HG02970 (cell line): ENCODE results near the gene RSPO4.
"Not testable (repeated sequence)": the region's sequence is repeated elsewhere in the genome, so short reads cannot be mapped to it uniquely, and the experiment has no call there.

Source experiments
- ATAC-seq: cut with Tn5 transposase; IDR thresholded peaks from one replicate; pipeline ENCODE4 v1.9.1; 2021; ENCODE audit warnings: mild to moderate bottlenecking, moderate library complexity, moderate number of reproducible peaks; ENCODE audit not compliant: unreplicated experiment, low FRiP score

RSPO4 gene

DNA sequence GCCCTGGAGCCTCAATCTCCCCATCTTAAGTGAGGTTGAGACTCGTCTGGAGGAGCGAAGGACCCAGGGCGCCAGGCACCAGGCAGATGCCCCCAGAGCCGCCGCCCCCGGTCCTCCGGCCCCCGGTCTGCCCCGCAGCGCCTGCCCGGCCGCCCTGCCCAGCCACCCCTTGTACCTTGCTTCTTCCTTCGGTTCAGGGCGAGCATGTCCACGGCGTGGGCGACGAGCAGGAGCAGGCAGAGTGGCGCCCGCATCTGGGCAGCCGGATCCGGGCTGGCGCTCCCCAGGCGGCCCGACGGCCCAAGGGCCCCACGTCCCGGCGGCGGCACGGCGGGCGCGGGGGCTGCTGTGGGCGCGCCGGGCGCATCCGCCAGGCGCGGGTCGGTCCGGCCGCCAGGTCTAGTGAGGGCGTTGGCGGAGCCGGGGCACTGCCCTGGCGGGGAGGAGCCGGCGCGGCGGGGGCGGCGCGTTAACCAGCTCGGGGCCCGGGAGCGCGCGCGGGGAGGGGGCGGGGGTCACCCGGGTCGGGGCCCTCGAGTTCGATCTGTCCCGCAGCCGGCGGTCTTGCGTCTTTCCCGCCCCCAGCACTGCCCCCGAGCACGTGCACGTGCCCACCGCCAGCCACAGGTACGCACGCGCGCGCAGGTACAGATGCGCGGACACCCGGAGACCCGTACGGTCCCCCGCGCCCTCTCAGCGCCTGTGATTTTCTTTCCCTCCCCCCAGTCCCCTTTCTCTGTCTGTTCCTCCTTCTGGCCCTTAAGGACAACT is at the start of gene RSPO4:
RSPO4 (minus strand) TSS at position 401 of the 771 bp plus-strand sequence; CDS start at position 254, 147 bp downstream.
- no peak for ATAC-seq

- no peak for ATAC-seq
These were observed 48.3 kb upstream of the RSPO4 start for GRCh38 chr20:1050440-1050839.

DNA sequence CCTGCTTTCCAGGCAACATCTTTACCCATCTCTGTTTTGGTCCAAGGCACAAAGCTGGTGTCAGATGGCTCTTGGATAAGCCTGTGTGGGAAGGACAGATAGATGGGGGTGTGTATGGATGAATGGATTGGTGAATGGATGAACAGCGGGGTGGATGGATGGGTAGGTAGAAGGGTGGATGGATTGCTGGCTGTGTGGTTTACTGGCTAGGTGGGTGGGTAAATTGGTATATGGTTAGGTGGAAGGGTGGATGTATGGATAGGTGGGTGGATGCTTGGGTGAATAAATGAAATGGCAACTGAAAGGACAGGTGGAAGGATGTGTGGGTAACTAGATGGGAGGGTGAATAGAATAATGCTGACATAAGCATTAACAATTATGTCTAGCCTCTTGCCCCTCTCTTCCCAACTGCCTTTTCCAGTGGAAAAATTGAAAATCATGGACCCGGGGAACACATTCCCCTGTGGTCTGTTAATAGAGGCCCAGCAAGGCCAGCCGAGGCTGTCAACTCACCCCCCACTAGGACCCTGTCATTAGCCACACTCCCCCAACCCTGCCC is 43.8 kb upstream of the RSPO4 start:
- ATAC-seq = no peak

DNA sequence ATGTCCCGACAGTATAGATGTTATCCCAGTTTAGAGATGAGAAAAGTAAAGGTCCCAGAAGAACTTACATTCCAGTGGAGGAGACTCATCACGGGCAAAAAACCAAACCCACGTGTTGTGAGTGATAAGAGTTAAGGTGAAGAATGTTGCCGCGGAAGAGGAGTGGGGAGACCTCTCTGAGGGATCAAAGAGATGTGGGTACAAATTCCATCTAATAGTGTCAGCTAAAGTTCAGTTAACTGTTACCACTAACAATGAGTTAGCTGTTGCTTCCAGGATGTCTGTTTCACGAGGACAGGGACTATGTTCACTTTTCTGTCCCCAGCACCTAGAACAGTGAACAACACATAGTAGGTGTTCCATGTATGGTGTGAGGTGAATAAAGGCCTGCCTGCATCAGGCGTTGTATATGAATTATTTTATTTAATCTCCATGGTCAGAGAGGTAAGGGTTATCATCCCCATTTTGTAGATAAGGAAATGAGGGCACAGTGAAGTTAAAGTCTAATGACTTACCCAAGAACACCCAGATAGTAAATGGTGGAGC is 39.8 kb upstream of the RSPO4 start:
- ATAC-seq = no peak

DNA sequence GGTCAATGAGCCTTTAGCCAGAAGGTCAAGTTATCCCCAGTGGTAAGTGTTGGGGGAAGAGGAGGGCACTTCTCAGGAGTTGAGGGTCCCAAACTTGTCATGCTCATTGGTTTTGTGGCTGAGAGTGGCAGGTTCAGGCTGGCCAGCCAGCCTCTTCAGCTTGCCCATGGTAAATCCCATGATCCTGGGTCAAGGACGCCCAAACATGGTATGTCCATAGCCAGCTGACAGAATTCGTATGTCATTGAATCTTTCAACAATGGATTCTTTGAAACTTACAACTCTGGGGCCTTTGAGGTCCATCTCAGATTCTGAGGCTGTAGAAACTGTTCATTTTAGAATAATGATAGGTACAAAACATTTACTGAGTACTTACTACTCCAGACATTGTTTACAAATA is 36.1 kb upstream of the RSPO4 start:
- no peak for ATAC-seq

- no peak for ATAC-seq
These were observed 34.9 kb upstream of the RSPO4 start for GRCh38 chr20:1037039-1037438.

DNA sequence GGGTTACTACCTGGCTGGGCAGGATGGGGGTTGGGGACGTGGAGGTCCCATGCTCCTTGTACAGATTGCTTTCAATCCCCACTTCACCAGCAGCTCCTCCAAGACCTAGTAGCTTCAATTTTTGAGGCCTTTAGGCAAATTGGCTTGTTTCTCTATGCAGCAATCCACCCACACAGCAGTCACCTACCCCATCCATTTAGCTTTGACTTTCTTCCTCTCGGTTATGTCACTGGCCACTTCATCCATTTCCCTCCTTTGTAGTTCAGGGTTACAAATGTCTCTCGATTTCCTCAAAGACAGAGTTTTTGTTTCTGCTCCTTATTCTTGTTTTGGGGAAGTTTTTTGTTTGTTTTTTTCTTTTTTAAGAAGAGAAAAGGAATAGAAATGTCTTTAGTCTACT is 33.4 kb upstream of the RSPO4 start:
- ATAC-seq = no peak

DNA sequence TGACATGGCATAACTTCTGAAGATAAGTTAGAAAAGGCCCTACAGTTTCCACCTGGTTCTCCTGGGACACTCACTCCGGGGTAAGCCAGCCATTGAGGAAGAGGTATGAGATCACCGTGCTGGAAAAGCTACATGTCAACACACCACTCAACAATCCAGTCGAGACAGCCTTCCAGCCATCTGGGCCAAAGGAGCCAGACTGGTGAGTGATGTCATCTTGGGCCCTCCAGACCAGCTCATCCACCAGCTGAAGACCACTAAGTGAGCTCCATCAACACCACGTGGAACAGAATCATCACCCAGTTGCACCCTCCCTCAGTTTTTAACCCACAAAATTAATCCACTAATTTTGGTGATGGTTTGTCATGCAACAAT is 32.3 kb upstream of the RSPO4 start:
- no peak for ATAC-seq

- no peak for ATAC-seq
These were observed 31.8 kb upstream of the RSPO4 start for GRCh38 chr20:1033751-1034414.

DNA sequence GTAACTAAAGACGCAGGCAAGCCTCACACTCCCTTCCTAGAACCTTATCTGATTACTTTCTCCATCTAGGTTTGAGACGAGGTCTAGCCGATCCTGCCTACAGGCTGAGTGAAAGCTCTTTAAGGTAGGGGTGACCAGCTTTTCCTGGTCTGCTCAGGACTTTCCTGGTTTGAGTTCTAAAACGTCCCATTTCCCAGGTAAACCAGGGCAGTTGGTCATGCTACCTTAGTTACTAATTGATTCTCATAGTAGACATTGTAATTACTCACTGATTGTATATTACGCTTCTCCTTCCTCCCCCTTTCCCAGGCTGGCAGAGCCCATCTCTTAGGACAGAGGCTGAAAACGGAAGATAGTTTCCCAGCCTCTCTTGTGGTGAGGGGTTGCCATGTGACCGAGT is 27.9 kb upstream of the RSPO4 start:
- ATAC-seq = no peak

GRCh38 chr20:1026214-1026613 is 24.1 kb upstream of the RSPO4 start:
- not testable (repeated sequence) for ATAC-seq

DNA sequence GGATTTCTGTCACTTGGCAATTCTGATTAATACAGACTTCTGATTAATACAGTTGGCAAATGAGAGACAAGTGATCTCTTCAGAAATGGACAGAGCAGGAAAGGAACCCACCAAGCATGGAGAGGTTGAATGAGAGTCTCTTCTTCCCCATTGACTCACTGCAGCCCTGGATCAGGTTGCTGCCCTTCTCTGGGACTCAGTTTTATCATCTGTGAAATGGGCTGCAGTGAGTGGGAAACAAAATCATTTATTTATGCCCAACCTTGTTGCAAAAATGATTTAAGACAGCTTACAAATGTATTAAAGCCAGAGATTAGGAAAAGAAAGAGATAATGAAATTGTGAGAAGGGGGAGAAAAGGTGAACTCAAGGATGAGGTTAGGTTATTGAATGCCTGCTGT is 20.8 kb upstream of the RSPO4 start:
- ATAC-seq = no peak

- no peak for ATAC-seq
These were observed 18.5 kb upstream of the RSPO4 start for GRCh38 chr20:1020614-1021013.

DNA sequence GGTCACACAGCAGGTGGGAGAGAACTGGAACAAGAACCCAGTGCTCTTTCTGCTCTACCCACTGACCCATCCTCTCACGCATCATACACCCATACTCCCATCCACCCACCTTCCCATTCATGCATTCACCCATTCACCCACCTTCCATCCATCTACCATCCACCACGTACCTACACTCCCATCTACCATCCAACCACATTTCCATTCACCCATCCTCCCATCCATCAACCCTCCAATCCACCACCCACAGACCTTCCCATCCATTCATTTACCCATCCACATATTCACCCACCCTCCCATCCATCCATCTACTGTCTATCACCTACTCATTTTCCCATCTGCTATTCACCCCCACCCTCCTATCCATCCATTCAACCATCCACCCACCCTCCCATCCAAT is 17.2 kb upstream of the RSPO4 start:
- no peak for ATAC-seq

DNA sequence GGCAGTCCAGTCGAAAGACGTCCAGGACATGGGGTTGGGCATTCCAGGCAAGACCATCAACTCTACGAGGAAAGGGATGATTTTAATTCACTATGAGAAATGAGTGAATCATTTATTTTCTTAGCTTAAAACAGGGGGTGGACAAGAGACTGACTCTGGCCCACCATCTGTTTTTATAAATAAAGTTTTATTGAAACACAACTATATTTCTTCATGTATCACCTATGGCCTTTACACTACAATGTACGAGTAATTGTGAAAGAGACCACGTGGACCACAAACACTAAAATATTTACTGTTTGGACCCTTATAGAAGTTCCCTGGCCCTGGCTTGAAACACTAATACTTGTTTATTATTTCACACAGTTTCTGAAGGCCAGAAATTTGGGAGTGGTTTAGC is 15.6 kb upstream of the RSPO4 start:
- no peak for ATAC-seq

- ATAC-seq = no peak
These were observed 13.1 kb upstream of the RSPO4 start for GRCh38 chr20:1015181-1015580.

DNA sequence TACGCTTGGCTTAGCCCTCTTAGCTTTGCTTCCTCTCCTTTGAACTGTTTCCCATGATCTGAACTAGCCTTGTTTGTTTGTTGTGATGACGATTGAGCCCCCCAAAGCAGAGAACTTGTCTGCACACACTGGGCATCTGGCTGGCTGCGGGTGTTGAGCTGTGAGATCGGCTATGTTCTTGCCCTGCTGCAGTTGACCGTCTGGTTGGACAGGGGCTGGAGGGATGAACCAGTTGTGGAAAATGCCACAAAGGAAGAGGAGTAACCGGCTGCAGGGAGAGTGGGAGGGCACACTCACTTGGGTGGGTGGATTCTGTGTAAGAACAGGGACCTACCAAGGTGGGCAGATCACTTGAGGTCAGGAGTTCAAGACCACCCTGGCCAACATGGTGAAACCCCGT is 12.4 kb upstream of the RSPO4 start:
- no peak for ATAC-seq

GRCh38 chr20:1013566-1014340 is 11.6 kb upstream of the RSPO4 start:
- ATAC-seq = no peak

GRCh38 chr20:1012359-1013168 is 10.5 kb upstream of the RSPO4 start:
- no peak for ATAC-seq

DNA sequence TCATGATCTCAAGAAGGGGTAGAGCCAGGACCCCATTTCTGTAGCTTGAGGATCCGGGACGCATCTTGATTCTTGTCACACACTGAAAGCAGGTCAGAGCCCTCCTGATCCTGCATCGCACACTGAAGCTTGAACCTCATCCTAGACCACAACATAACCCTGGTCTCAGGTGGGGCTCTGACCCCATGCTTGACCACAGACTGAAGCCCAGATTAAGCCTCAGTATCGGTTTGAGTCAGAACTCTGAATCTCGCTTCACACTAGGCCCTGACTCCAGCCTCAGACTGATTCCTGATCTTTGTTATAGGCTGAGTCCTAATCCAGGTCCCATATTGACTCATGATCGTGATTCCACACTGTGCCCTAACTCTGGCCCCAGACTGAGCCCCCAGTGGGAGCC is 8.5 kb upstream of the RSPO4 start:
- no peak for ATAC-seq
